Measurements from ENCODE around the gene KMT2E.
A peak's percentile ranks its signal among the peaks of the same experiment; 100 is the strongest.

The KMT2E gene

DNA sequence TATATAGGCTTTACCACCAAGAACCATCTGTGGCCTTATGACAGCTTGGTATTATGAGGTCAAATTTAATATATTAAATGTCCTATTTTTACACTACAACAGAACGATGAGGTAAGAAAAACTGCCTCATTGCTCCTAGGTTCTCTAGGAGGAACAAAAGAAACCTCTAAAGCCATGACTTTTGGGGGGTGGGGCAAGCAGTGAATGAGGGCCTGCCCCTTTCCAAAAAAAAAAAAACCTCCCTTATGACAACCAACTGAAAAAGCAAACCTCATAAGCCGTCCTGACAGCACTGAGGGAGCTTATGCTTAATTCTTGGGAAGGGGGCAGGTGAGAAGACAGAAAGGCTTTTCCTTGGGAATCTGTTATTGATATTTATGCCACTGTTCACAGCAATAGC, 116.6 kb downstream of the KMT2E start:
- no peak for DNase-seq (ENCODE audit: low read depth)
- no peak overlapping the region for H3K4me3 ChIP-seq (ENCODE audit: control insufficient read depth, low read depth, low read length)
- TF ChIP-seq, protein P1, sequence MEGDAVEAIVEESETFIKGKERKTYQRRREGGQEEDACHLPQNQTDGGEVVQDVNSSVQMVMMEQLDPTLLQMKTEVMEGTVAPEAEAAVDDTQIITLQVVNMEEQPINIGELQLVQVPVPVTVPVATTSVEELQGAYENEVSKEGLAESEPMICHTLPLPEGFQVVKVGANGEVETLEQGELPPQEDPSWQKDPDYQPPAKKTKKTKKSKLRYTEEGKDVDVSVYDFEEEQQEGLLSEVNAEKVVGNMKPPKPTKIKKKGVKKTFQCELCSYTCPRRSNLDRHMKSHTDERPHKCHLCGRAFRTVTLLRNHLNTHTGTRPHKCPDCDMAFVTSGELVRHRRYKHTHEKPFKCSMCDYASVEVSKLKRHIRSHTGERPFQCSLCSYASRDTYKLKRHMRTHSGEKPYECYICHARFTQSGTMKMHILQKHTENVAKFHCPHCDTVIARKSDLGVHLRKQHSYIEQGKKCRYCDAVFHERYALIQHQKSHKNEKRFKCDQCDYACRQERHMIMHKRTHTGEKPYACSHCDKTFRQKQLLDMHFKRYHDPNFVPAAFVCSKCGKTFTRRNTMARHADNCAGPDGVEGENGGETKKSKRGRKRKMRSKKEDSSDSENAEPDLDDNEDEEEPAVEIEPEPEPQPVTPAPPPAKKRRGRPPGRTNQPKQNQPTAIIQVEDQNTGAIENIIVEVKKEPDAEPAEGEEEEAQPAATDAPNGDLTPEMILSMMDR (conservative IDR thresholded peaks at IDR 0.05; ENCODE audit: control insufficient read depth, insufficient read depth, low read depth, low read length) = no peak

GRCh38 chr7:105131033-105131656, 117.1 kb downstream of the KMT2E start:
- H3K4me3 ChIP-seq (ENCODE audit: control insufficient read depth, low read depth, low read length) = no peak overlapping the region
- peak; percentile 46 for DNase-seq (ENCODE audit: low read depth)
- TF ChIP-seq, protein P1 (conservative IDR thresholded peaks at IDR 0.05; ENCODE audit: control insufficient read depth, insufficient read depth, low read depth, low read length) = no peak

DNA sequence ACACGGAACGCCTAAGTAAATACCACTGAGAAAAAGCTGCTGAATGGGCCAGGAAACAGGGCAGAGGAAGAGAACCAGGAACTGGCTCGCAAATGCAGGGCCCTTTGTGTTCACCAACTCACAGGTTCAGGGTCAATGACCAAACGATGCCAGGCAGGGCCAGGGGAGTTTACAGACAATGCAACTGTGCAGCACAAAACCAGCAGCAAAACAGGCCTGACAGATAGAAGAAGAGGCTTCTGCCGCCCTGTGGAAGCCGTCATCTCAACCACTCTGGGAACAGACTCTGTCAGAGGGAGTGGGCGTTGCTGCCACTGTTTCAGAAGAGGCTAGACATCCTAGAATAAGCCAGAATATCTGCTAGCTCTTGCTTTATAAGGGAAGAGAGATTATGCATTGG, 117.9 kb downstream of the KMT2E start:
- TF ChIP-seq, protein P1 (conservative IDR thresholded peaks at IDR 0.05; ENCODE audit: control insufficient read depth, insufficient read depth, low read depth, low read length) = no peak
- no peak for DNase-seq (ENCODE audit: low read depth)
- no peak overlapping the region for H3K4me3 ChIP-seq (ENCODE audit: control insufficient read depth, low read depth, low read length)

GRCh38 chr7:105132335-105132734, 118.3 kb downstream of the KMT2E start:
- TF ChIP-seq, protein P1 (conservative IDR thresholded peaks at IDR 0.05; ENCODE audit: control insufficient read depth, insufficient read depth, low read depth, low read length) = no peak
- H3K4me3 ChIP-seq (ENCODE audit: control insufficient read depth, low read depth, low read length) = no peak overlapping the region
- DNase-seq (ENCODE audit: low read depth) = no peak

GRCh38 chr7:105132835-105133234, 118.8 kb downstream of the KMT2E start:
- TF ChIP-seq, protein P1 (conservative IDR thresholded peaks at IDR 0.05; ENCODE audit: control insufficient read depth, insufficient read depth, low read depth, low read length) = no peak
- no peak overlapping the region for H3K4me3 ChIP-seq (ENCODE audit: control insufficient read depth, low read depth, low read length)

DNA sequence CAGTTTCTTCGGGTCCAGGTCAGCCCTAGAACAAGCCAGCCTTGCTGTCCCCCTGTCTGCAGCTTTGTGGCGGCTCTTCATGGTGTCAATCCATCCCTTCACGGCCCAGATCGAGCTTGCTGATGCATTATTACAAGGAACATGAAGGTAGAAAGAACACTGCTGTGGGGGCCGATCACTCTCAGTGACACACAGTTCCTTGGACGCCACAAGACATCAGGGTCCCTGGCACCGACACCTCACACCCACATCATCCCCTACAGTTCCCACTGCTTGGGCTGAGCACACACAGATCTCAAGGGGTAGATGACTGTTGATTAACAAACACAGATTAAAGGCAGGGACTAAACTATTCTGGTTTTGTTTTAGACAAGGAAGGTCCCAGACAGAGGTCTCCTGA, 119.4 kb downstream of the KMT2E start:
- TF ChIP-seq, protein P1 (conservative IDR thresholded peaks at IDR 0.05; ENCODE audit: control insufficient read depth, insufficient read depth, low read depth, low read length) = no peak
- DNase-seq (ENCODE audit: low read depth) = no peak
- H3K4me3 ChIP-seq (ENCODE audit: control insufficient read depth, low read depth, low read length) = no peak overlapping the region

More at GRCh38 chr7:105132835-105133234, 118.8 kb downstream of the KMT2E start:
- DNase-seq (ENCODE audit: low read depth) = no peak

All from fibroblast of mammary gland (primary cell).